C4-2B (cell line): ENCODE measurements around the gene UPK3BL2.
"Not testable (repeated sequence)": the region's sequence is repeated elsewhere in the genome, so short reads cannot be mapped to it uniquely, and the experiment has no call there.

Source experiments
- ZFX ChIP-seq: fragments of 450-650 bp; IDR thresholded peaks from 2 replicates; pipeline ENCODE4 v1.6.1; 2017
- TF ChIP-seq, protein P1 (sequence below): fragments of 450-650 bp; conservative IDR thresholded peaks from 2 replicates; pipeline ENCODE4 v1.5.1; 2017; ENCODE audit warnings: mild to moderate bottlenecking

DNA sequence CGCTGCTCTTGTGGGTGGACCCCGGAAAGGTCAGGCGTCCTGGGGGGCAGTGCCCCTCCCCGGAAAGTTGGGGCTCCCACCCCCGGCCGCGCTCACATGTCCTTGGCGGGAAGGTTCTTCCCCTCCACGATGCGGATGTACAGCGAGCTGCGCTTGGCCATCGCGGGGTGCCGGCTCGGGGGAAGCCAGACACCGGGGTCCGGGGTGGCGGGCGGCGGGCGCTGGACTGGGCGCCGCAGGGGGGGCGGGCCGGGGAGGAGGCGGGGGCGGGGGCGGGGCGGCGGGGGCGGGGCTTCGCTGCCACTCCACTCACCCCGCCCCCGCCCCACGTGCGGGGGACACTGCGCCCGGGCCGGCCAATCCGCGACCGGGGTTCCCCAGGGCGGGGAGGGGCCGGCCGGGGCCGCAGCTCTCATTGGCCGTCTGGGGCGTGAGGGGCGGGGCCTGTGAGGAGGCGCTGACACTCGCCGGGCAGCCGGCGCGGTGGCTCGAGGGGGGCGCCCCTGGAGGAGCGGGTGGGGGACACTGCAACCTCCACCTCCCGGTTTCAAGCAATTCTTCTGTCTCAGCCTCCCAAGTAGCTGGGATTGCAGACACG lies 25.8 kb downstream of the UPK3BL2 start, which contains the start of gene RASA4B:
- TF ChIP-seq, protein P1, sequence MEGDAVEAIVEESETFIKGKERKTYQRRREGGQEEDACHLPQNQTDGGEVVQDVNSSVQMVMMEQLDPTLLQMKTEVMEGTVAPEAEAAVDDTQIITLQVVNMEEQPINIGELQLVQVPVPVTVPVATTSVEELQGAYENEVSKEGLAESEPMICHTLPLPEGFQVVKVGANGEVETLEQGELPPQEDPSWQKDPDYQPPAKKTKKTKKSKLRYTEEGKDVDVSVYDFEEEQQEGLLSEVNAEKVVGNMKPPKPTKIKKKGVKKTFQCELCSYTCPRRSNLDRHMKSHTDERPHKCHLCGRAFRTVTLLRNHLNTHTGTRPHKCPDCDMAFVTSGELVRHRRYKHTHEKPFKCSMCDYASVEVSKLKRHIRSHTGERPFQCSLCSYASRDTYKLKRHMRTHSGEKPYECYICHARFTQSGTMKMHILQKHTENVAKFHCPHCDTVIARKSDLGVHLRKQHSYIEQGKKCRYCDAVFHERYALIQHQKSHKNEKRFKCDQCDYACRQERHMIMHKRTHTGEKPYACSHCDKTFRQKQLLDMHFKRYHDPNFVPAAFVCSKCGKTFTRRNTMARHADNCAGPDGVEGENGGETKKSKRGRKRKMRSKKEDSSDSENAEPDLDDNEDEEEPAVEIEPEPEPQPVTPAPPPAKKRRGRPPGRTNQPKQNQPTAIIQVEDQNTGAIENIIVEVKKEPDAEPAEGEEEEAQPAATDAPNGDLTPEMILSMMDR: not testable (repeated sequence)
- not testable (repeated sequence) for TF ChIP-seq ZFX
